HepG2 (cell line): ENCODE data around the gene PSENEN. TPM values are rescaled to one million over a fixed set of nuclear protein-coding genes. Genes with fewer than 3 reads are reported as not detected.

Experiments used
- ATAC-seq: fragments of 200-7000 bp; cut with Tn5 transposase; 3 replicates; pipeline ENCODE4 v1.9.1; 2020; ENCODE audit warnings: mild to moderate bottlenecking, moderate library complexity
- BruUV-seq: library from RNA; stranded (reverse); fragments of 400-500 nt; replicated peaks from 2 replicates; lab custom pipeline; 2021; lab: Mats Ljungman, UMichigan
- CTCF ChIA-PET: fragments of 300-600 bp; formaldehyde crosslinking; extraction: SDS; loops from one replicate; lab custom pipeline; 2021; ENCODE audit warnings: low total read pairs, inconsistent platforms, low intra/inter-chr PET ratio; lab: Yijun Ruan, JAX
- POLR2A ChIA-PET: fragments of 350-600 bp; sonication (Branson Sonifier 250); formaldehyde crosslinking; loops from one replicate; lab custom pipeline; 2020; ENCODE audit warnings: antibody characterized with exemption, inconsistent platforms; lab: Yijun Ruan, JAX
- DNase-seq: peaks from one replicate; pipeline ENCODE4 v3.0.0-alpha.2; 2015; ENCODE audit warnings: low spot score
- FAIRE-seq: peaks from 3 replicates; lab custom pipeline; 2011; peaks lifted over from hg19 to GRCh38; lab: Jason Lieb, UNC
- H2AFZ ChIP-seq: one replicate; pipeline ENCODE4 v1.6.1; 2011; ENCODE audit warnings: low read length, inconsistent platforms
- H3K27ac ChIP-seq: fragments of 300-600 bp; 3 replicates; pipeline ENCODE4 v1.8.0; 2011; ENCODE audit warnings: mixed run types, mild to moderate bottlenecking, mixed read lengths, low read length, inconsistent platforms; ENCODE audit not compliant: insufficient read depth; ENCODE audit errors: extremely low read length
- H3K27me3 ChIP-seq, 2 experiments: fragments of 200-600 bp in 1 of 2; 2 replicates in 1 of 2; 3 replicates in 1 of 2; pipeline versions ENCODE4 v1.6.0 to v1.8.0; 2011; ENCODE audit warnings: low read length in 2 of 2, mild to moderate bottlenecking in 2 of 2, moderate library complexity in 2 of 2, inconsistent platforms in 1 of 2; ENCODE audit not compliant: insufficient read depth in 2 of 2, control insufficient read depth in 1 of 2
- H3K36me3 ChIP-seq, 2 experiments: fragments of 200-600 bp in 1 of 2; replicated peaks in 1 of 2; 2 replicates in 1 of 2; 3 replicates in 1 of 2; pipeline versions ENCODE4 v1.5.1 to v1.8.0; 2011; ENCODE audit warnings: low read length in 2 of 2, inconsistent platforms in 1 of 2; ENCODE audit not compliant: insufficient read depth in 2 of 2, control insufficient read depth in 1 of 2
- H3K4me1 ChIP-seq: 2 replicates; pipeline ENCODE4 v1.5.1; 2012; ENCODE audit warnings: low read length, inconsistent platforms; ENCODE audit not compliant: insufficient read depth
- H3K4me2 ChIP-seq: 2 replicates; pipeline ENCODE4 v1.6.0; 2011; ENCODE audit warnings: low read depth, low read length, inconsistent platforms
- H3K4me3 ChIP-seq, 3 experiments: fragments of 200-600 bp in 1 of 3; sonication (generic), shearing (Covaris generic) in 1 of 3; replicated peaks in 1 of 3; 2 replicates each; pipeline ENCODE4 v1.5.1; 2011 to 2016; ENCODE audit warnings: low read length in 3 of 3, inconsistent platforms in 2 of 3, low read depth in 2 of 3, mild to moderate bottlenecking in 2 of 3, control low read depth in 1 of 3, mixed read lengths in 1 of 3; ENCODE audit not compliant: insufficient read depth in 1 of 3
- H3K79me2 ChIP-seq: one replicate; pipeline ENCODE4 v1.6.1; 2011; ENCODE audit warnings: low read length, inconsistent platforms; ENCODE audit not compliant: insufficient read depth
- H3K9ac ChIP-seq: 2 replicates; pipeline ENCODE4 v1.6.0; 2011; ENCODE audit warnings: mild to moderate bottlenecking, low read depth, low read length, inconsistent platforms; ENCODE audit not compliant: insufficient read depth
- H3K9me3 ChIP-seq: 2 replicates; pipeline ENCODE4 v1.5.1; 2012; ENCODE audit warnings: mild to moderate bottlenecking, low read length
- H4K20me1 ChIP-seq: 2 replicates; pipeline ENCODE4 v1.6.0; 2011; ENCODE audit warnings: inconsistent platforms, mild to moderate bottlenecking, low read length, moderate library complexity; ENCODE audit not compliant: insufficient read depth
- AGO2 ChIP-seq: fragments of 200-400 bp; formaldehyde crosslinking; optimal IDR thresholded peaks from 2 replicates; pipeline ENCODE3; 2017; ENCODE audit warnings: mild to moderate bottlenecking, low read depth, low read length, moderate library complexity
- EZH2 ChIP-seq: conservative IDR thresholded peaks from 2 replicates; pipeline ENCODE4 v1.6.1; 2012; ENCODE audit warnings: mild to moderate bottlenecking, low read depth, low read length, moderate library complexity
- KLF11 ChIP-seq: IDR thresholded peaks from 2 replicates; pipeline ENCODE4 v1.6.1; 2016; ENCODE audit warnings: missing compliant biosample characterization
- RBFOX2 ChIP-seq: fragments of 200-400 bp; formaldehyde crosslinking; IDR thresholded peaks from 2 replicates; pipeline ENCODE4 v1.6.1; 2017; ENCODE audit warnings: low read depth, mild to moderate bottlenecking, low read length
- SCMH1 ChIP-seq: sonication (generic); formaldehyde crosslinking; IDR thresholded peaks from 2 replicates; pipeline ENCODE4 v1.9.0; 2021; ENCODE audit warnings: missing genetic modification reagents, mild to moderate bottlenecking, borderline replicate concordance
- SIX4 ChIP-seq: sonication (generic); formaldehyde crosslinking; IDR thresholded peaks from 2 replicates; pipeline ENCODE4 v1.4.0; 2020; ENCODE audit warnings: missing genetic modification reagents
- TEF ChIP-seq: sonication (generic); formaldehyde crosslinking; IDR thresholded peaks from 2 replicates; pipeline ENCODE4 v1.5.0; 2020; ENCODE audit warnings: missing genetic modification reagents
- ZNF260 ChIP-seq: sonication (generic); formaldehyde crosslinking; IDR thresholded peaks from 2 replicates; pipeline ENCODE4 v1.4.0; 2020; ENCODE audit warnings: missing genetic modification reagents, low read depth, mild to moderate bottlenecking, borderline replicate concordance
- WGBS: methylation state at CpG from one replicate; pipeline ENCODE4 v1.1.6; 2017; ENCODE audit warnings: low lambda C conversion rate; 5-methylcytosine and 5-hydroxymethylcytosine counted together
- in situ Hi-C: cut with HindIII; loops from 2 replicates; pipeline ENCODE4 v1.10.0; 2017; ENCODE audit warnings: low pct_unique_long_range_greater_than_20kb; ENCODE audit not compliant: extremely low pct_ligation_motif_present
- intact Hi-C: fragments of 100-400 bp; cut with micrococcal nuclease; formaldehyde crosslinking; loops from one replicate; pipeline ENCODE4 v1.10.0; 2022; ENCODE audit not compliant: unreplicated experiment
- polyA plus RNA-seq, 8 experiments: library from polyadenylated mRNA; depleted of rRNA in 3 of 8; stranded (reverse) in 7 of 8; unstranded in 1 of 8; fragments of >200 nt; fragmentation: Illumina TruSeq in 4 of 8; extraction: Trizol in 4 of 8; gene quantifications; 2 replicates each; pipeline versions ENCODE4 v1.2.1 to v1.2.3, GENCODE V29; 2011 to 2016; ENCODE audit warnings: low read depth in 4 of 8, missing spikeins in 1 of 8, mixed read lengths in 1 of 8; ENCODE audit not compliant: insufficient read depth in 1 of 8
- total RNA-seq, 5 experiments: library from RNA; depleted of rRNA; stranded (reverse); fragments of >200 nt; fragmentation: Illumina TruSeq; extraction: Trizol; gene quantifications; 2 replicates each; pipeline ENCODE4 v1.2.3, GENCODE V29; 2016; ENCODE audit warnings: low read depth in 1 of 5
- TF ChIP-seq, protein P1 (sequence below): sonication (generic); formaldehyde crosslinking; IDR thresholded peaks from 2 replicates; pipeline ENCODE4 v1.4.0; 2020; ENCODE audit warnings: missing genetic modification reagents

The PSENEN gene
- total and polyA plus RNA-seq, 2 of the 13 experiments (the other 11 are each of a cell fraction or from before 2014, with no cell fraction given) = 16.9 to 34.2 TPM

GRCh38 chr19:35725216-35725861, 20.1 kb upstream of the PSENEN start:
- ChIA-PET CTCF (no interaction called here), POLR2A (interaction anchor here (1.6 to 1.7 kb wide), 2 partner anchors 15 kb away, joined by 5 to 8 read pairs; no protein-coding TSS in a partner anchor)
- no peaks in the 10 kb centered on the region for H3K79me2 ChIP-seq
- peaks cover 66 to 90% of the 10 kb centered on the region in 2 experiments for H3K36me3 ChIP-seq
- no peak overlapping the region for H3K27ac ChIP-seq
- in situ Hi-C loops = no loop called here
- ATAC-seq = no peak
- no peaks in the 10 kb centered on the region for H3K9me3 ChIP-seq
- no peak overlapping the region for H3K4me2 ChIP-seq
- WGBS = 97% methylated on average over 11 of the region's 23 CpGs
- BruUV-seq = no TSS peak
- H3K4me3 ChIP-seq = no peak overlapping the region
- no peak overlapping the region for H3K9ac ChIP-seq
- FAIRE-seq = no peak
- H4K20me1 ChIP-seq = no peaks in the 10 kb centered on the region
- H3K27me3 ChIP-seq = no peaks in the 10 kb centered on the region
- no peak for DNase-seq
- peaks cover under 1% of the 10 kb centered on the region; the same call in 1 of the 2 replicates for H3K4me1 ChIP-seq
- intact Hi-C loops = no loop called here
- TF ChIP-seq EZH2 (no peak), ZNF260 (CRISPR knock-in tag) (no peak), RBFOX2 (peak; percentile 49; the same call in 1 of the 2 replicates), SIX4 (CRISPR knock-in tag) (no peak), SCMH1 (CRISPR knock-in tag) (no peak), TEF (CRISPR knock-in tag) (no peak), KLF11 (no peak), AGO2 (peak; percentile 43)
- TF ChIP-seq, protein P1, sequence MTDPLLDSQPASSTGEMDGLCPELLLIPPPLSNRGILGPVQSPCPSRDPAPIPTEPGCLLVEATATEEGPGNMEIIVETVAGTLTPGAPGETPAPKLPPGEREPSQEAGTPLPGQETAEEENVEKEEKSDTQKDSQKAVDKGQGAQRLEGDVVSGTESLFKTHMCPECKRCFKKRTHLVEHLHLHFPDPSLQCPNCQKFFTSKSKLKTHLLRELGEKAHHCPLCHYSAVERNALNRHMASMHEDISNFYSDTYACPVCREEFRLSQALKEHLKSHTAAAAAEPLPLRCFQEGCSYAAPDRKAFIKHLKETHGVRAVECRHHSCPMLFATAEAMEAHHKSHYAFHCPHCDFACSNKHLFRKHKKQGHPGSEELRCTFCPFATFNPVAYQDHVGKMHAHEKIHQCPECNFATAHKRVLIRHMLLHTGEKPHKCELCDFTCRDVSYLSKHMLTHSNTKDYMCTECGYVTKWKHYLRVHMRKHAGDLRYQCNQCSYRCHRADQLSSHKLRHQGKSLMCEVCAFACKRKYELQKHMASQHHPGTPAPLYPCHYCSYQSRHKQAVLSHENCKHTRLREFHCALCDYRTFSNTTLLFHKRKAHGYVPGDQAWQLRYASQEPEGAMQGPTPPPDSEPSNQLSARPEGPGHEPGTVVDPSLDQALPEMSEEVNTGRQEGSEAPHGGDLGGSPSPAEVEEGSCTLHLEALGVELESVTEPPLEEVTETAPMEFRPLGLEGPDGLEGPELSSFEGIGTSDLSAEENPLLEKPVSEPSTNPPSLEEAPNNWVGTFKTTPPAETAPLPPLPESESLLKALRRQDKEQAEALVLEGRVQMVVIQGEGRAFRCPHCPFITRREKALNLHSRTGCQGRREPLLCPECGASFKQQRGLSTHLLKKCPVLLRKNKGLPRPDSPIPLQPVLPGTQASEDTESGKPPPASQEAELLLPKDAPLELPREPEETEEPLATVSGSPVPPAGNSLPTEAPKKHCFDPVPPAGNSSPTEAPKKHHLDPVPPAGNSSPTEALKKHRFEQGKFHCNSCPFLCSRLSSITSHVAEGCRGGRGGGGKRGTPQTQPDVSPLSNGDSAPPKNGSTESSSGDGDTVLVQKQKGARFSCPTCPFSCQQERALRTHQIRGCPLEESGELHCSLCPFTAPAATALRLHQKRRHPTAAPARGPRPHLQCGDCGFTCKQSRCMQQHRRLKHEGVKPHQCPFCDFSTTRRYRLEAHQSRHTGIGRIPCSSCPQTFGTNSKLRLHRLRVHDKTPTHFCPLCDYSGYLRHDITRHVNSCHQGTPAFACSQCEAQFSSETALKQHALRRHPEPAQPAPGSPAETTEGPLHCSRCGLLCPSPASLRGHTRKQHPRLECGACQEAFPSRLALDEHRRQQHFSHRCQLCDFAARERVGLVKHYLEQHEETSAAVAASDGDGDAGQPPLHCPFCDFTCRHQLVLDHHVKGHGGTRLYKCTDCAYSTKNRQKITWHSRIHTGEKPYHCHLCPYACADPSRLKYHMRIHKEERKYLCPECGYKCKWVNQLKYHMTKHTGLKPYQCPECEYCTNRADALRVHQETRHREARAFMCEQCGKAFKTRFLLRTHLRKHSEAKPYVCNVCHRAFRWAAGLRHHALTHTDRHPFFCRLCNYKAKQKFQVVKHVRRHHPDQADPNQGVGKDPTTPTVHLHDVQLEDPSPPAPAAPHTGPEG = no peak
- no peak overlapping the region for H2AFZ ChIP-seq
